ENCODE results near the gene KEL. TPM values are rescaled to one million over a fixed set of nuclear protein-coding genes. Genes with fewer than 3 reads are reported as not detected.

The KEL gene
- total RNA-seq, 1 experiment from 2014 or later = 0.91 TPM

- TF ChIP-seq CBX3 (IDR thresholded peaks at IDR 0.05; ENCODE audit: low read depth) (no peak), YY1 (IDR thresholded peaks at IDR 0.05; ENCODE audit: extremely low read depth, insufficient replicate concordance, low read depth, low read length) (no peak), EZH2phosphoT487 (IDR thresholded peaks at IDR 0.05; ENCODE audit: borderline replicate concordance) (no peak), SIN3A (IDR thresholded peaks at IDR 0.05; ENCODE audit: low read depth) (no peak), CTCF (IDR thresholded peaks at IDR 0.05 in 2 of 3, conservative IDR thresholded peaks at IDR 0.05 in 1 of 3; ENCODE audit: borderline replicate concordance in 1 of 3, insufficient read depth in 1 of 3, low read depth in 2 of 3, low read length in 2 of 3) (no peak), EZH2 (IDR thresholded peaks at IDR 0.05) (no peak), POLR2AphosphoS5 (IDR thresholded peaks at IDR 0.05; ENCODE audit: low read depth, low read length) (no peak), MAX (IDR thresholded peaks at IDR 0.05) (no peak), JUND (IDR thresholded peaks at IDR 0.05) (no peak), ELF1 (IDR thresholded peaks at IDR 0.05; ENCODE audit: borderline replicate concordance, low read depth) (no peak), ZBTB33 (IDR thresholded peaks at IDR 0.05; ENCODE audit: extremely low read depth, insufficient replicate concordance, low read length) (no peak), FOSL1 (IDR thresholded peaks at IDR 0.05; ENCODE audit: low read depth) (no peak), ATF3 (IDR thresholded peaks at IDR 0.05) (no peak), CEBPB (IDR thresholded peaks at IDR 0.05; ENCODE audit: low read depth) (no peak)
- intact Hi-C loops (cut with micrococcal nuclease) = no loop called here
- H3K4me2 ChIP-seq (ENCODE audit: low read length) = no peak overlapping the region
- H3K27me3 ChIP-seq (ENCODE audit: insufficient read depth, low read length) = no peaks in the 10 kb centered on the region
- no peaks in the 10 kb centered on the region for H3K36me3 ChIP-seq (ENCODE audit: control insufficient read depth in 1 of 2, insufficient read depth in 2 of 2, low read length in 2 of 2)
- H3K9ac ChIP-seq (ENCODE audit: low read length) = no peak overlapping the region
- BruUV-seq (replicated peaks) = no TSS peak
- no peaks in the 10 kb centered on the region for H3K9me2 ChIP-seq (ENCODE audit: insufficient read depth)
- H3K9me3 ChIP-seq (ENCODE audit: control insufficient read depth in 1 of 2, insufficient read depth in 1 of 2, low read depth in 1 of 2, low read length in 2 of 2) = no peaks in the 10 kb centered on the region
- ATAC-seq (no peak), DNase-seq (ENCODE audit: low read depth, low spot score) (no peak)
- no peaks in the 10 kb centered on the region for H4K20me1 ChIP-seq (ENCODE audit: insufficient read depth)
- H3K27ac ChIP-seq (ENCODE audit: low read depth, low read length) = no peak overlapping the region
- H3K4me1 ChIP-seq (ENCODE audit: control insufficient read depth in 1 of 2, insufficient read depth in 2 of 2, low read length in 2 of 2) = no peaks in the 10 kb centered on the region
- ChIA-PET POLR2A (no interaction called here), RAD21 (ENCODE audit: low non-redundant PET in 1 of 2, low total read pairs in 2 of 2, uncharacterized antibody in 2 of 2, unreplicated experiment in 2 of 2) (no interaction called here), CTCF (no interaction called here)
- H2AFZ ChIP-seq (ENCODE audit: low read depth, low read length, poor library complexity, severe bottlenecking) = no peak overlapping the region
- H3K79me2 ChIP-seq (ENCODE audit: insufficient read depth, low read length) = no peaks in the 10 kb centered on the region
- H3K4me3 ChIP-seq (replicated peaks in 1 of 2; ENCODE audit: low read depth in 1 of 2, low read length in 2 of 2) = no peak overlapping the region
These were observed 29.1 kb downstream of the KEL start for GRCh38 chr7:142933092-142933475.

Measured in HCT116 (cell line).